Keratinocyte (primary cell): Measurements from ENCODE around the gene OBI1. TPM values are rescaled to one million over a fixed set of nuclear protein-coding genes. Genes with fewer than 3 reads are reported as not detected.

Experiments
- DNase-seq: peaks from one replicate; pipeline ENCODE4 v3.0.0-alpha.2; 2011; ENCODE audit warnings: low read depth, missing footprints, low spot score
- FAIRE-seq: peaks from 2 replicates; lab custom pipeline; 2011; peaks lifted over from hg19 to GRCh38; lab: Jason Lieb, UNC
- H2AFZ ChIP-seq: 2 replicates; pipeline ENCODE4 v1.6.0; 2012; ENCODE audit warnings: low read length, control low read depth, inconsistent platforms; ENCODE audit not compliant: control insufficient read depth
- H3K27ac ChIP-seq: 2 replicates; pipeline ENCODE4 v1.5.1; 2011; ENCODE audit warnings: low read length; ENCODE audit not compliant: control insufficient read depth, insufficient read depth
- H3K27me3 ChIP-seq: 3 replicates; pipeline ENCODE4 v1.6.0; 2011; ENCODE audit warnings: low read length; ENCODE audit not compliant: control insufficient read depth, insufficient read depth; ENCODE audit errors: extremely low read depth
- H3K36me3 ChIP-seq, 2 experiments: 2 replicates in 1 of 2; 3 replicates in 1 of 2; pipeline ENCODE4 v1.5.1; 2011; ENCODE audit warnings: low read length in 2 of 2, mild to moderate bottlenecking in 1 of 2; ENCODE audit not compliant: control insufficient read depth in 2 of 2, insufficient read depth in 2 of 2; ENCODE audit errors: extremely low read depth in 1 of 2
- H3K4me1 ChIP-seq: 3 replicates; pipeline ENCODE4 v1.5.1; 2011; ENCODE audit warnings: low read length; ENCODE audit not compliant: control insufficient read depth, insufficient read depth; ENCODE audit errors: extremely low read depth
- H3K4me2 ChIP-seq: 3 replicates; pipeline ENCODE4 v1.6.0; 2011; ENCODE audit warnings: low read depth, low read length; ENCODE audit not compliant: control insufficient read depth, insufficient read depth; ENCODE audit errors: extremely low read depth
- H3K4me3 ChIP-seq, 3 experiments: fragments of 200-600 bp in 1 of 3; sonication (generic) in 1 of 3; 2 replicates in 2 of 3; 3 replicates in 1 of 3; pipeline ENCODE4 v1.5.1; 2011 to 2016; ENCODE audit warnings: low read length in 3 of 3, mild to moderate bottlenecking in 3 of 3, control low read depth in 2 of 3, inconsistent platforms in 1 of 3, low read depth in 1 of 3, mixed read lengths in 1 of 3, mixed run types in 1 of 3, moderate library complexity in 1 of 3; ENCODE audit not compliant: control insufficient read depth in 2 of 3, insufficient read depth in 2 of 3; ENCODE audit errors: extremely low read depth in 1 of 3
- H3K79me2 ChIP-seq: 2 replicates; pipeline ENCODE4 v1.6.0; 2012; ENCODE audit warnings: low read length; ENCODE audit not compliant: control insufficient read depth, insufficient read depth
- H3K9ac ChIP-seq: 3 replicates; pipeline ENCODE4 v1.6.0; 2011; ENCODE audit warnings: low read length; ENCODE audit not compliant: control insufficient read depth, insufficient read depth; ENCODE audit errors: extremely low read depth
- H3K9me1 ChIP-seq: 3 replicates; pipeline ENCODE4 v1.6.0; 2011; ENCODE audit warnings: low read length; ENCODE audit not compliant: control insufficient read depth, insufficient read depth; ENCODE audit errors: extremely low read depth
- H3K9me3 ChIP-seq: 2 replicates; pipeline ENCODE4 v1.5.1; 2012; ENCODE audit warnings: low read depth, low read length; ENCODE audit not compliant: control insufficient read depth
- H4K20me1 ChIP-seq: 3 replicates; pipeline ENCODE4 v1.6.0; 2011; ENCODE audit warnings: low read length; ENCODE audit not compliant: control insufficient read depth, insufficient read depth; ENCODE audit errors: extremely low read depth
- CTCF ChIP-seq, 3 experiments: IDR thresholded peaks in 1 of 3; conservative IDR thresholded peaks in 1 of 3; optimal IDR thresholded peaks in 1 of 3; 2 replicates in 2 of 3; 3 replicates in 1 of 3; pipeline versions ENCODE3 to v1.5.1; 2011; ENCODE audit warnings: low read length in 3 of 3, mild to moderate bottlenecking in 3 of 3, moderate library complexity in 2 of 3, control low read depth in 1 of 3, inconsistent platforms in 1 of 3; ENCODE audit not compliant: insufficient read depth in 2 of 3; ENCODE audit errors: extremely low read depth in 1 of 3
- EZH2 ChIP-seq: IDR thresholded peaks from one replicate; pipeline ENCODE4 v1.6.1; 2012; ENCODE audit warnings: inconsistent platforms, mild to moderate bottlenecking, low read length, moderate library complexity
- dilution Hi-C: fragments of 300-500 bp; cut with MboI; formaldehyde crosslinking; loops from one replicate; pipeline ENCODE4 v1.7.0; 2020; ENCODE audit warnings: low sequenced_read_pairs; ENCODE audit not compliant: extremely low pct_ligation_motif_present
- polyA plus RNA-seq, 5 experiments: library from polyadenylated mRNA; depleted of rRNA in 3 of 5; stranded (reverse) in 3 of 5; stranded (forward) in 1 of 5; unstranded in 1 of 5; fragments of >200 nt; gene quantifications; 1 replicate in 1 of 5; 2 replicates in 3 of 5; 3 replicates in 1 of 5; pipeline versions ENCODE4 v1.2.1 to v1.2.3, GENCODE V29; 2011 to 2012; ENCODE audit warnings: missing spikeins in 2 of 5, low read depth in 1 of 5, low replicate concordance in 1 of 5

Gene OBI1
- polyA plus RNA-seq, 1 donor (not counting 4 experiments of a cell fraction or from before 2014, with no cell fraction given) = 14.4 TPM

- DNase-seq (no peak), FAIRE-seq (no peak)
- TF ChIP-seq CTCF (optimal IDR thresholded peaks at IDR 0.05 in 1 of 3, IDR thresholded peaks at IDR 0.05 in 1 of 3, conservative IDR thresholded peaks at IDR 0.05 in 1 of 3; ENCODE audit: extremely low read depth in 1 of 3, insufficient read depth in 2 of 3, low read length in 3 of 3) (no peak), EZH2 (peak; percentile 58)
- dilution Hi-C loops = no loop called here
- Histone ChIP-seq H3K4me3 (no peak overlapping the region), H3K9ac (no peak overlapping the region), H3K9me1 (no peaks in the 10 kb centered on the region), H3K36me3 (no peaks in the 10 kb centered on the region), H2AFZ (no peak overlapping the region), H4K20me1 (no peaks in the 10 kb centered on the region), H3K9me3 (no peaks in the 10 kb centered on the region), H3K4me1 (no peaks in the 10 kb centered on the region), H3K4me2 (no peak overlapping the region), H3K27ac (no peak overlapping the region), H3K27me3 (peaks cover 29% of the 10 kb centered on the region), H3K79me2 (no peaks in the 10 kb centered on the region)
Observed at GRCh38 chr13:78587395-78587794, 71.6 kb downstream of the OBI1 start.

- Histone ChIP-seq H3K79me2 (no peaks in the 10 kb centered on the region), H3K4me3 (no peak overlapping the region), H3K36me3 (no peaks in the 10 kb centered on the region), H3K4me2 (no peak overlapping the region), H3K27ac (no peak overlapping the region), H2AFZ (no peak overlapping the region), H3K9me1 (no peaks in the 10 kb centered on the region), H3K27me3 (peaks cover 29% of the 10 kb centered on the region), H3K9ac (no peak overlapping the region), H3K4me1 (no peaks in the 10 kb centered on the region), H4K20me1 (no peaks in the 10 kb centered on the region), H3K9me3 (no peaks in the 10 kb centered on the region)
- FAIRE-seq = no peak
- dilution Hi-C loops = no loop called here
- no peak for DNase-seq
- peak; percentile 13 to 30 (median 19) for TF ChIP-seq CTCF (optimal IDR thresholded peaks at IDR 0.05 in 1 of 3, IDR thresholded peaks at IDR 0.05 in 1 of 3, conservative IDR thresholded peaks at IDR 0.05 in 1 of 3; ENCODE audit: extremely low read depth in 1 of 3, insufficient read depth in 2 of 3, low read length in 3 of 3)
- no peak for TF ChIP-seq EZH2
Observed at GRCh38 chr13:78586706-78587105, 72.2 kb downstream of the OBI1 start.
